Measurements from ENCODE around the gene ARHGEF38. TPM values are rescaled to one million over a fixed set of nuclear protein-coding genes. Genes with fewer than 3 reads are reported as not detected.

ARHGEF38 gene
- total and polyA plus RNA-seq, 7 experiments from 2014 or later = 0.45 TPM; not detected in 6

- DNase-seq (no peak), ATAC-seq (no peak)
- Mint-ChIP-seq H3K27ac (no peak overlapping the region), H3K9me3 (no peaks in the 10 kb centered on the region), H3K36me3 (peaks cover 6 to 29% (median 18%) of the 10 kb centered on the region in 5 donors), H3K27me3 (no peaks in the 10 kb centered on the region), H3K4me3 (no peak overlapping the region), H3K4me1 (peaks cover 8 to 23% (median 17%) of the 10 kb centered on the region in 7 donors)
- no peaks in the 10 kb centered on the region for H3K27me3 ChIP-seq (ENCODE audit: control insufficient read depth in 2 of 2, insufficient read depth in 2 of 2, low read length in 2 of 2)
- ChIA-PET POLR2A (no interaction called here), CTCF (interaction anchor here (0.5 kb wide), 1 partner anchor 69 kb away, joined by 4 read pairs; no protein-coding TSS in a partner anchor)
- H3K4me1 ChIP-seq (ENCODE audit: control insufficient read depth in 2 of 2, insufficient read depth in 2 of 2, low read length in 2 of 2) = peaks cover 0 to 3% of the 10 kb centered on the region in 2 donors
- no peak overlapping the region for H3K27ac ChIP-seq (ENCODE audit: low read depth, low read length)
- peaks cover 5 to 26% (median 5%) of the 10 kb centered on the region in 3 experiments for H3K36me3 ChIP-seq (ENCODE audit: control insufficient read depth in 2 of 3, insufficient read depth in 3 of 3, low read length in 3 of 3)
- H3K9me3 ChIP-seq (ENCODE audit: control insufficient read depth in 2 of 3, low read length in 3 of 3) = no peaks in the 10 kb centered on the region
- intact Hi-C loops (cut with micrococcal nuclease) = loop anchor here in 1 of 2 donors (2.0 kb wide), 1 partner anchor 14 kb away; no protein-coding TSS in a partner anchor
- no peak overlapping the region for H3K4me3 ChIP-seq (ENCODE audit: low read length)
Observed at GRCh38 chr4:105698607-105699006, 146.2 kb downstream of the ARHGEF38 start.

GRCh38 chr4:105707782-105708180 is 155.4 kb downstream of the ARHGEF38 start:
- no peaks in the 10 kb centered on the region for H3K9me3 ChIP-seq (ENCODE audit: control insufficient read depth in 2 of 3, low read length in 3 of 3)
- no peak for ATAC-seq
- Mint-ChIP-seq H3K4me3 (peak overlapping the region; percentile 94 to 100 (median 99)), H3K9me3 (peaks cover 0 to 1% (median 0%) of the 10 kb centered on the region in 11 donors), H3K27me3 (no peaks in the 10 kb centered on the region), H3K36me3 (peaks cover 0 to 5% (median 0%) of the 10 kb centered on the region in 5 donors), H3K27ac (peak overlapping the region; percentile 92 to 100 (median 97)), H3K4me1 (peaks cover 10 to 40% (median 27%) of the 10 kb centered on the region in 7 donors)
- intact Hi-C loops (cut with micrococcal nuclease) = loop anchor here (1.0 to 10.0 kb wide), 5 partner anchors 233 to 1213 kb away; partner anchors contain the start of genes AIMP1 (in 2 of the 2), PPA2 (in 2 of the 2), TBCK (in 2 of the 2) and CXXC4 (in 1 of the 2)
- peaks cover 7 to 10% of the 10 kb centered on the region in 2 donors for H3K4me1 ChIP-seq (ENCODE audit: control insufficient read depth in 2 of 2, insufficient read depth in 2 of 2, low read length in 2 of 2)
- H3K36me3 ChIP-seq (ENCODE audit: control insufficient read depth in 2 of 3, insufficient read depth in 3 of 3, low read length in 3 of 3) = peaks cover 0 to 8% (median 0%) of the 10 kb centered on the region in 3 experiments
- H3K27ac ChIP-seq (ENCODE audit: low read depth, low read length) = peak overlapping the region; percentile 84
- DNase-seq = peak in 1 of 9 donors; percentile 1
- H3K27me3 ChIP-seq (ENCODE audit: control insufficient read depth in 2 of 2, insufficient read depth in 2 of 2, low read length in 2 of 2) = no peaks in the 10 kb centered on the region
- POLR2A ChIA-PET = interaction anchor here (0.8 to 1.3 kb wide), 4 partner anchors 11 to 609 kb away, joined by 3 to 7 read pairs (median 4); partner anchors contain the start of genes AIMP1, PPA2 and TBCK
- H3K4me3 ChIP-seq (ENCODE audit: low read length) = peak overlapping the region; percentile 92
- CTCF ChIA-PET = interaction anchor here (0.7 kb wide), 1 partner anchor 48 kb away, joined by 7 read pairs; no protein-coding TSS in a partner anchor

GRCh38 chr4:105708181-105709080 is 156.0 kb downstream of the ARHGEF38 start, which contains the start of the genes GSTCD and INTS12:
Gene GSTCD (plus strand): TSS chr4:105708784. CDS start chr4:105717614, 8,830 bp downstream.
Gene INTS12 (minus strand): TSS chr4:105708689. CDS start chr4:105700005, 8,684 bp downstream.
- peak within 1 kb of the TSS; percentile 94 to 100 (median 99) for H3K4me3 Mint-ChIP-seq
- H3K4me1 ChIP-seq (ENCODE audit: control insufficient read depth in 2 of 2, insufficient read depth in 2 of 2, low read length in 2 of 2) = peaks cover 7 to 10% of the 10 kb centered on the region in 2 donors
- no peaks in the 10 kb centered on the region for H3K9me3 ChIP-seq (ENCODE audit: control insufficient read depth in 2 of 3, low read length in 3 of 3)
- H3K9me3 Mint-ChIP-seq = peaks cover 0 to 1% (median 0%) of the 10 kb centered on the region in 11 donors
- ATAC-seq = peak; percentile 98
- intact Hi-C loops (cut with micrococcal nuclease) = loop anchor here (1.0 to 10.0 kb wide), 5 partner anchors 234 to 1214 kb away; partner anchors contain the start of genes AIMP1 (in 2 of the 2), PPA2 (in 2 of the 2), TBCK (in 2 of the 2) and CXXC4 (in 1 of the 2)
- H3K27me3 Mint-ChIP-seq = no peaks in the 10 kb centered on the region
- peak; percentile 73 to 88 (median 84) for DNase-seq
- peak within 1 kb of the TSS; percentile 92 for H3K4me3 ChIP-seq (ENCODE audit: low read length)
- ChIA-PET POLR2A (interaction anchor here (0.6 to 1.3 kb wide), 6 partner anchors 11 to 608 kb away, joined by 3 to 7 read pairs (median 4); partner anchors contain the start of genes AIMP1, PPA2 and TBCK), CTCF (interaction anchor here (0.6 to 1.2 kb wide), 3 partner anchors 9 to 48 kb away, joined by 3 to 7 read pairs (median 3); no protein-coding TSS in a partner anchor)
- peak within 1 kb of the TSS; percentile 92 to 100 (median 97) for H3K27ac Mint-ChIP-seq
- H3K27ac ChIP-seq (ENCODE audit: low read depth, low read length) = peak within 1 kb of the TSS; percentile 84
- peaks cover 0 to 8% (median 0%) of the 10 kb centered on the region in 3 experiments for H3K36me3 ChIP-seq (ENCODE audit: control insufficient read depth in 2 of 3, insufficient read depth in 3 of 3, low read length in 3 of 3)
- H3K27me3 ChIP-seq (ENCODE audit: control insufficient read depth in 2 of 2, insufficient read depth in 2 of 2, low read length in 2 of 2) = no peaks in the 10 kb centered on the region
- peaks cover 0 to 5% (median 0%) of the 10 kb centered on the region in 5 donors for H3K36me3 Mint-ChIP-seq
- H3K4me1 Mint-ChIP-seq = peaks cover 10 to 40% (median 27%) of the 10 kb centered on the region in 7 donors

- Mint-ChIP-seq H3K4me1 (peaks cover 11 to 40% (median 27%) of the 10 kb centered on the region in 7 donors), H3K9me3 (peaks cover 0 to 1% (median 0%) of the 10 kb centered on the region in 11 donors), H3K27ac (peak overlapping the region; percentile 92 to 100 (median 97)), H3K36me3 (peaks cover 0 to 5% (median 0%) of the 10 kb centered on the region in 5 donors), H3K27me3 (peaks cover 0 to under 1% (median 0%) of the 10 kb centered on the region in 5 donors), H3K4me3 (peak overlapping the region; percentile 94 to 100 (median 99))
- ATAC-seq = peak; percentile 23
- H3K36me3 ChIP-seq (ENCODE audit: control insufficient read depth in 2 of 3, insufficient read depth in 3 of 3, low read length in 3 of 3) = peaks cover 0 to 8% (median 0%) of the 10 kb centered on the region in 3 experiments
- CTCF ChIA-PET = interaction anchor here (1.0 to 1.2 kb wide), 2 partner anchors 37 to 235 kb away, joined by 3 to 5 read pairs; partner anchors contain the start of gene PPA2
- intact Hi-C loops (cut with micrococcal nuclease) = loop anchor here in 1 of 2 donors (10.0 kb wide), 1 partner anchor 1214 kb away; the partner anchor contains the start of gene CXXC4
- no peaks in the 10 kb centered on the region for H3K27me3 ChIP-seq (ENCODE audit: control insufficient read depth in 2 of 2, insufficient read depth in 2 of 2, low read length in 2 of 2)
- peaks cover 7 to 10% of the 10 kb centered on the region in 2 donors for H3K4me1 ChIP-seq (ENCODE audit: control insufficient read depth in 2 of 2, insufficient read depth in 2 of 2, low read length in 2 of 2)
- H3K4me3 ChIP-seq (ENCODE audit: low read length) = peak overlapping the region; percentile 92
- POLR2A ChIA-PET = interaction anchor here (0.6 to 1.3 kb wide), 3 partner anchors 10 to 235 kb away, joined by 3 to 7 read pairs (median 5); partner anchors contain the start of gene PPA2
- H3K27ac ChIP-seq (ENCODE audit: low read depth, low read length) = peak overlapping the region; percentile 84
- H3K9me3 ChIP-seq (ENCODE audit: control insufficient read depth in 2 of 3, low read length in 3 of 3) = no peaks in the 10 kb centered on the region
- peak in 2 of 9 donors; percentile 6 to 14 for DNase-seq
Observed at GRCh38 chr4:105709081-105709450, 156.6 kb downstream of the ARHGEF38 start.

- no peak for ATAC-seq
- H3K4me1 Mint-ChIP-seq = peaks cover 14 to 40% (median 27%) of the 10 kb centered on the region in 7 donors
- Histone ChIP-seq H3K27ac (ENCODE audit: low read depth, low read length) (no peak overlapping the region), H3K36me3 (ENCODE audit: control insufficient read depth in 2 of 3, insufficient read depth in 3 of 3, low read length in 3 of 3) (peaks cover 0 to 8% (median 0%) of the 10 kb centered on the region in 3 experiments), H3K9me3 (ENCODE audit: control insufficient read depth in 2 of 3, low read length in 3 of 3) (no peaks in the 10 kb centered on the region), H3K27me3 (ENCODE audit: control insufficient read depth in 2 of 2, insufficient read depth in 2 of 2, low read length in 2 of 2) (no peaks in the 10 kb centered on the region), H3K4me1 (ENCODE audit: control insufficient read depth in 2 of 2, insufficient read depth in 2 of 2, low read length in 2 of 2) (peaks cover 7 to 10% of the 10 kb centered on the region in 2 donors), H3K4me3 (ENCODE audit: low read length) (no peak overlapping the region)
- peaks cover 0 to 1% (median 0%) of the 10 kb centered on the region in 11 donors for H3K9me3 Mint-ChIP-seq
- peaks cover 0 to 5% (median 0%) of the 10 kb centered on the region in 5 donors for H3K36me3 Mint-ChIP-seq
- ChIA-PET CTCF (interaction anchor here (0.7 to 1.2 kb wide), 4 partner anchors 15 to 519 kb away, joined by 3 to 5 read pairs (median 3); partner anchors contain the start of gene PPA2), POLR2A (interaction anchor here (0.7 to 1.5 kb wide), 3 partner anchors 10 to 237 kb away, joined by 3 to 5 read pairs (median 3); partner anchors contain the start of gene PPA2)
- no peak for DNase-seq
- H3K4me3 Mint-ChIP-seq = peak overlapping the region in 9 of 10 donors; percentile 29 to 100 (median 99)
- peaks cover 0 to 3% (median 0%) of the 10 kb centered on the region in 5 donors for H3K27me3 Mint-ChIP-seq
- intact Hi-C loops (cut with micrococcal nuclease) = no loop called here
- peak overlapping the region in 3 of 9 donors; percentile 19 to 97 (median 43) for H3K27ac Mint-ChIP-seq
Observed at GRCh38 chr4:105710012-105710600, 157.7 kb downstream of the ARHGEF38 start.

All from naive thymus-derived CD4-positive, alpha-beta T cell (primary cell).